SH-SY5Y (cell line): ENCODE data around the gene EPS15.

Experiments used
- GATA2 ChIP-seq: IDR thresholded peaks from 2 replicates; pipeline ENCODE4 v1.6.1; 2011; ENCODE audit warnings: mild to moderate bottlenecking, low read depth, low read length
- GATA3 ChIP-seq: IDR thresholded peaks from 2 replicates; pipeline ENCODE4 v1.6.1; 2011; ENCODE audit warnings: low read depth, mild to moderate bottlenecking, low read length, moderate library complexity

Gene EPS15

DNA sequence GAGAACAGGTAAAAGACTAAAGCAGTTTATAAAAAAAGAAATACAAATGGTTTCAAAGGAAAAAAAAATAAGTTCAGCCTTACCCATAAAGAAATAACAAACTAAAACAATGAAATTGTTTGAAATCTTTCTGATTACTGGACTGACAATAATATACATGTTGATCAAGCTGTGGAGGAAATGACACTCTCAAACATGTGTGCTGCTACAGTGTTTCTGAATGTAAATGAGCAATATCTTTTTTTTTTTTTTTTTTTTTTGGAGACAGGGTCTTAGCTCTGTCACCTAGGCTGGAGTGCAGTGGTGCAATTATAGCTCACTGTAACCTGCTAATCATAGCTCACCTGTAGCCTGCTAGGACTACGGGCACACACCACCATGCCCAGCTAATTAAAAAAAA is 6.5 kb downstream of the EPS15 start:
- TF ChIP-seq GATA3 (no peak), GATA2 (no peak)

DNA sequence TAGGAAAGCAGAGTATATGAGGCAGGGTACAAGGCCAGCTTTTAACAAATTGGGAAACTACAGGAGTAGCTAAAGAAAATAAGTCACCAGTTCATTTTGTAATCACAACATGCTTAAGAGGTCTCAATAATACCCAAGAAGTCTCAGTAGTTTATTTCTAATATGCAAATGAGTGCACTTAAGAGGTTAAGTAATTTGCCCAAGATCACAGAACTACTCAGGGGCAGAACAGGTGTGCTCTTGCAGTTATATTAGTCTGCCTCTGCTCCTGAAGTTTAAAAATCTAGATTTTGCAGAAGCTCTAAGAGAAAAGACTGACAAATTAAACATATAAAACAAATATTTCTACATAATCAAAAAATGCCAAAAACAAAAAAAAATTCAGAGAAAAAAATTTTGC is 6.9 kb downstream of the EPS15 start:
- TF ChIP-seq GATA2 (no peak), GATA3 (no peak)

DNA sequence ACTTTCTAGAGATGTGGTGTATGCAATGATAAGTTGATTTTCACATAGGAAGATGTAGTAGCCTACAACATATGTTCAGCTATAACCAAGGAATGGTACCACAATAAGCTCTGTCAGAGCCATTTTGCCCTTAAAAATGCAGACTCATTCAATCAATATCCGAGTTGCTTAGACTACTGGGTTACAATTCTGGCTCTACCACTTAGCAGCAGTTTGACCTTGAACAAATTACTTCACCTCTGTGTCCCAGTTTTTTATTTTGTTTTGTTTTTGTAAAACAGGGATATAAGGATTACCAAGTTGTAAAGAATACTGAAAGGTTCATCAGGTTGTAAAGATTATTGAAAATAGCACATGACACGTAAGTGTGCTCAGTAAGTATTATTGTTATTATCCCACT is 9.3 kb downstream of the EPS15 start:
- no peak for TF ChIP-seq GATA2
- TF ChIP-seq GATA3, result no peak

DNA sequence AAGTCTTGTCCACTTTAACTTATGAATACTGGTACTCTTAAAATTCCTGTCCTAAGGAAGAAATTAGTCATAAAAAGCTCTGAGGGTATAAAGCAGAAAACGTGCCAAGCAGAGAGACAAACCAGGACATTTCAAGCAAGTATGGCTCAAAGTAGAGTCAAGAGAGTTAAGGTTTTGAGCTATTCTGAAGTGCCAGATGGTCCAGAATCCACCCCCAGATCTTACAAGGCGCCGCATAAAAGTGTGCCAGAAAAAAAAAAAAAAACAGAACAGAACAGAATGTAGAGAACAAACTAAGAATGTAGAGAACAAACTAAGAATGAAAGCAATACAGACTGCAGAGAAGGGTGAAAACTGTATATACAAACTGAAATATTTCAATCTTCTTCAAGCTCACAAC is 12.5 kb downstream of the EPS15 start:
- TF ChIP-seq GATA2, result no peak
- TF ChIP-seq GATA3, result no peak

- TF ChIP-seq GATA3, result no peak
These were observed 14.1 kb downstream of the EPS15 start for GRCh38 chr1:51504806-51505525.

DNA sequence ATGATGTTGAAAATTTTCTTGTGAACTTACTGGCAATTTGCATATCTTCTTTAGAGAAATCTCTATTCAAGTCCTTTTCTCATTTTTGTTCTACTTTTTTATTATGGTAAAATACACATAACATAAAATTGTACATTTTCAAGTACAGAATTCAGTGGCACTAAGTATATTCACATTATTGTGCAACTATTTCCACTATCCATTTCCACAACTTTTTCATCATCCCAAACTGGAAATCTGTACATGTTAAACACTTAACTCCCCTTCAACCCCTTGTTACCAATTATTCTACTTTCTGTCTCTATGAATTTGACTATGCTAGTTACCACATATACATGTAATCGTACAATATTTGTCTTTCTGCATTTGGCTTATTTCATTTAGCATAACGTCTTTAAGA is 19.4 kb downstream of the EPS15 start:
- no peak for TF ChIP-seq GATA2
- no peak for TF ChIP-seq GATA3

DNA sequence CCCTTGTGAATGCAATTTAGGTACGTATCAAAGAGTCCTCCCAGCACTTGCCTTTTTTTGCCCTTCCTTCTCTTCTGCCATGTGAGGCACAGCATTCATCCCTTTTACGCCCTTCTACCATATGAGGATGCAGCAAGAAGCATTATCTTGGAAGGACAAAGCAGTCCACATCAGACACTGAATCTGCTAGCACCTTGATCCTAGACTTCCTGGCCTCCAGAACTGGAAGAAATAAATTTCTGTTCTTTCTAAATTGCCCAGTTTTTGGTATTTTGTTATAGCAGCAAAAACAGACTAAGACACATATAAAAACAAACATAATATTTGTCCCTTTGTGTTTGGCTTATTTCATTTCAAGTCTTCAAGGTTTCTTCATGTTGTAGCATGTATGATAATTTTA is 20.1 kb downstream of the EPS15 start:
- TF ChIP-seq GATA3 (no peak), GATA2 (no peak)

DNA sequence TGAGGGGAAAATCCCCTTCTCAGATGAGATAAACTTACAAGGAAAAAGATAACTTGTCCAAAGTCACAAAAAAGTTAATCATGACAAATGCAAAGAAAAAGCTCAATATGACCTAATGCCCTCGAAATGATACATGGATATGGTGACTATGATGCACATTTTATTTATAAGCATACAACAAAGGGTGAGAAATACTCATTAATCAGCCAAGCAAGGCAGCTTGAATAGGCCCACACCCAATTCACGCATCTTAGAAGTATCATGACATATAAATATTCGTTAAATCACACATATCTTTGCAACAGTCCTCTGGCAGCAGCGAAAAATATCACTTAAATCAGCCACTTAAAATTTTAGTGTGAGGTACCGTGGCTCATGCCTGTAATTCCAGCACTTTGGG is 21.7 kb downstream of the EPS15 start:
- TF ChIP-seq GATA3 (no peak), GATA2 (no peak)

DNA sequence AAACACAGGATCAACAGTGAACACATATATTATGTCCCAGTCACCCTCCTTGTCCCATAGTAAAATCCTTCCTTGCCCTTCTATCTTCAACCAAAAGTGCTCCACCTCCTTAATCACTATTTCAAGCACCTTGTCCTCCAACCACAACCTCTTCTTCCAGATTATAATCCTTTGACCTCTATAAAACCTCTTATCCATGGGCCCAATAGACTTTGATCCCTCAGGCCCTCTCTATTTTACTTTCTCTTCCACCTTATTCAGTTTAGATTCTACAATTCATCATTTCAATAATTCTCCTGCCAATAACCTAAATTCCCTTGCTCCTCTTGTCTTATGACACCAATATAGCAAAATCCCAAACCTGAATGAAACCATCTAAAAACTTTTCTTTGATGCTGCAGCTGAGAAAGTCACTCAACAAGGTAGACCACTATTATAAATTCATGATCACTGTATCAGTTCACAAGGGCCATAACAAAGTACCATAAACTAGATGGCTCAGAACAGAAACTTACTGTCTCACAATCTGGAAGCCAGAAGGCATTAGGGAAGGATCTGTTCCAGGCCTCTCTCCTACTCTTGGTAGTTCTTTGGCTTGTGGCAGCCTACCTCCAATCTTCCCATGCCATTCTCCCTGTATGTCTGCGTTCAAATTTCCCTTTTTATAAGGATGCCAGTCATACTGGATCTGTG is 24.8 kb downstream of the EPS15 start:
- no peak for TF ChIP-seq GATA2
- TF ChIP-seq GATA3, result no peak

DNA sequence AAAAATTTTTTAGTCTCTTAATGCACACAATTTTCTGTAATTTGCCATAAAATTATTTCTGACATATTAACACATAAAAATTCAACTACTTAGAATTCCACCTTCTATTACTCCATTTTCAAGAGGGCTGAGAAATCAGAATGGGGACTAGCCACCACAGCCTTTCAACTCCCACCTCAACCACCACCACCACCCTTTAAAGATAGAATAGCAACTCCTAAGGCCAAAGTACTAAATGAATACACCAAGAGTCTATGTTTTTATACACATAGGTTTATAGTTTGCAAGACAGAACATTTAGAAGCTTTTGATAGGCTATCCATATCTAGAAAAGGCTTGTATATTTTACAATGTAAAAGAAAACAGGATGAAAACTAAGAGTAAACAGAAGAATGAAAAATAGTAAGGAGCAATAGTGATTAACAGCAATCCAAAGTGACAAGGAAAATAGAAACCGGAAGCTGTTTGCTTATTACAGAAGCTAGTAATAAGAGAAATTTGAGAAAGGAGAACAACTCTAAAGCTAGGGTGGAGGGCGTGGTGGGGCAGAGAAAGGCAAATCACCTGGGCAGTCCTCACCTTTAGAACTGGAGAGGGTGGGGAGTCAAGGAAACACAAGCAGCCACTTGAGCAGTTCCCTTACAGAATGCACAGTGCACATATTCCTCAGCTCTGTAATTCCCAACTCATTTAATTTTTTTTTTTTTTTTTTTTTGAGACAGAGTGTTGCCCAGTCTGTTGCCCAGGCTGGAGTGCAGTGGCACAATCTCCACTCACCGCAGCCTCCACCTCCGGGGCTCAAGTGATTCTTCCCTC is 27.7 kb downstream of the EPS15 start:
- TF ChIP-seq GATA2 (no peak), GATA3 (no peak)

DNA sequence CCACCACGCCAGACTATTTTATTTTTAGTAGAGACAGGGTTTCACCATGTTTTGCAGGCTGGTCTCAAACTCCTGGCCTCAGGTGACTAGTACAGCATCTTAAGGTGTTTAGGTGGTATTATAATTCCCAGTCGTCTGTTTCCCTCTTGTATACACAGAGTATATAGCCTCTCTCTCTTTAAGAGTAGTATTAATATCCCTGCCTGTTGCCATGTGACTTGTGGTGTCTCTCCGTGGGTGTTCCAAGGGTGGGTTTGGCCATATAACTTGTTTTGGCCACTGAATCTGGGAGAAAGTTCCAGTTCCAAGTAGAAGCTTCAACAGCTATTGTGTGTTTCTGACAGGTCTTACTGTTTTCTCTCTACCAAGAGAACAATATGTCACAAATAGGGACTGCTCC is 29.6 kb downstream of the EPS15 start:
- no peak for TF ChIP-seq GATA3
- TF ChIP-seq GATA2, result no peak

GRCh38 chr1:51488372-51489050 is 30.6 kb downstream of the EPS15 start:
- no peak for TF ChIP-seq GATA3
- TF ChIP-seq GATA2, result no peak

DNA sequence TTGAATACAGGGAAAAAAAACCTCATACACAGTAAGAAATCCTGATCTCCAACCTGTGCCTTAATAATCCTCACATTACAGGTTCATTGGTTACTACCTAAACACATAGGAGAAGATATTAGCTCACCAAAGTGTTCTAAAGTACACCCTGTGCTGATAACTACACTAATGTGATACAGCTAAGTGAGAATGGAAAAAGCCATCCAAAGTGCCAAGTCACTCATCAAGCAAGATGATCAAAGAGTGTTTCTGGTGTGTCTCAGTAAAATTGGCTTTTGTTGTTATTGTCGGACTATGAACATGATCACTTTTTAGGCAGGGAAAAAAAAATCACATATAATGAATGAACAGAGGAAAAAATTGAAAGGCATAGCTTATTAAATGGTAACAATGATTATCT is 31.4 kb downstream of the EPS15 start:
- TF ChIP-seq GATA3 (no peak), GATA2 (no peak)

DNA sequence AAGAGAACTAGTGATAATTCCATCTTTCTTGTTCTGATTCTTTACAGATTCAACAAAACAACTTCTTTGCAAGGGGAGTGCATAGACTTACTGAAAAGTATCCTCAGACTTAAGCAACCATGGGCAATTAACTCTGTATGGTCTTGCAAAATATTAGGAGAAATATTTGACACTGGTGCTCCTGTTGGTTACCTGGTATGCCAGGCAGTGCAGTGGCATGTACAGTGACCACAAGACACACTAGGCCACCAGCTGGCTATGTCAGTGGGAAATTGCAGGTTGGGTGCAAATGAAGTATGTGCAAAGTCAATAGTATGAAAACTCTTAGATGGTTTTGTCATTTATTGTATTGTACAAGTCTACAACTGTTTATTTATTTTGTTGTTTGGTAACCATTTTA is 34.5 kb downstream of the EPS15 start:
- TF ChIP-seq GATA3, result no peak
- no peak for TF ChIP-seq GATA2
